ENCODE measurements around the gene HMCN2. TPM values are rescaled to one million over a fixed set of nuclear protein-coding genes. Genes with fewer than 3 reads are reported as not detected.

HMCN2 gene
- total and polyA plus RNA-seq, 2 donors (not counting 1 experiment from before 2014, with no cell fraction given) = 0.01 TPM; not detected in 1

GRCh38 chr9:130246126-130246525 is 19.4 kb upstream of the HMCN2 start:
- ATAC-seq (ENCODE audit: low read depth) (no peak), DNase-seq (no peak)
- Mint-ChIP-seq H3K27ac (no peak overlapping the region), H3K27me3 (peaks cover 22% of the 10 kb centered on the region), H3K4me1 (peaks cover 7% of the 10 kb centered on the region), H3K9me3 (ENCODE audit: insufficient read depth) (no peaks in the 10 kb centered on the region), H3K4me3 (no peak overlapping the region)
- POLR2A ChIA-PET = interaction anchor here (0.5 to 0.6 kb wide), 2 partner anchors 283 to 637 kb away, joined by 3 to 4 read pairs; no protein-coding TSS in a partner anchor
- Histone ChIP-seq H3K36me3 (replicated peaks in 1 of 2; ENCODE audit: control extremely low read depth in 1 of 2, control insufficient read depth in 1 of 2, extremely low read depth in 1 of 2, insufficient read depth in 2 of 2, low read length in 1 of 2) (no peaks in the 10 kb centered on the region), H3K9me3 (ENCODE audit: control extremely low read depth in 1 of 3, control insufficient read depth in 2 of 3, insufficient read depth in 1 of 3, low read length in 2 of 3) (no peaks in the 10 kb centered on the region), H3K4me1 (ENCODE audit: control insufficient read depth in 2 of 2, insufficient read depth in 2 of 2, low read length in 2 of 2) (peaks cover 6 to 9% of the 10 kb centered on the region in 2 donors), H3K4me3 (ENCODE audit: control extremely low read depth in 1 of 5, extremely low read depth in 1 of 5, insufficient read depth in 1 of 5, low read depth in 2 of 5, low read length in 4 of 5) (no peak overlapping the region), H4K20me1 (ENCODE audit: control insufficient read depth, insufficient read depth, low read length, poor library complexity, severe bottlenecking) (no peaks in the 10 kb centered on the region), H2AFZ (ENCODE audit: insufficient read depth, low read depth, low read length, poor library complexity, severe bottlenecking) (no peak overlapping the region), H3K4me2 (replicated peaks; ENCODE audit: low read depth, low read length, poor library complexity, severe bottlenecking) (no peak overlapping the region), H3K9ac (ENCODE audit: low read length) (no peak overlapping the region), H3K27me3 (replicated peaks in 1 of 4; ENCODE audit: control extremely low read depth in 1 of 4, control insufficient read depth in 3 of 4, insufficient read depth in 4 of 4, low read length in 3 of 4) (peaks cover 0 to 5% (median 1%) of the 10 kb centered on the region in 4 experiments), H3K27ac (ENCODE audit: low read length in 2 of 2) (no peak overlapping the region), H3K79me2 (ENCODE audit: control insufficient read depth, insufficient read depth, low read length) (no peaks in the 10 kb centered on the region)
- intact Hi-C loops (cut with micrococcal nuclease) = no loop called here
- WGBS (ENCODE audit: insufficient coverage) = 100% methylated on average over 2 of the region's 3 CpGs
- TF ChIP-seq, protein P1, sequence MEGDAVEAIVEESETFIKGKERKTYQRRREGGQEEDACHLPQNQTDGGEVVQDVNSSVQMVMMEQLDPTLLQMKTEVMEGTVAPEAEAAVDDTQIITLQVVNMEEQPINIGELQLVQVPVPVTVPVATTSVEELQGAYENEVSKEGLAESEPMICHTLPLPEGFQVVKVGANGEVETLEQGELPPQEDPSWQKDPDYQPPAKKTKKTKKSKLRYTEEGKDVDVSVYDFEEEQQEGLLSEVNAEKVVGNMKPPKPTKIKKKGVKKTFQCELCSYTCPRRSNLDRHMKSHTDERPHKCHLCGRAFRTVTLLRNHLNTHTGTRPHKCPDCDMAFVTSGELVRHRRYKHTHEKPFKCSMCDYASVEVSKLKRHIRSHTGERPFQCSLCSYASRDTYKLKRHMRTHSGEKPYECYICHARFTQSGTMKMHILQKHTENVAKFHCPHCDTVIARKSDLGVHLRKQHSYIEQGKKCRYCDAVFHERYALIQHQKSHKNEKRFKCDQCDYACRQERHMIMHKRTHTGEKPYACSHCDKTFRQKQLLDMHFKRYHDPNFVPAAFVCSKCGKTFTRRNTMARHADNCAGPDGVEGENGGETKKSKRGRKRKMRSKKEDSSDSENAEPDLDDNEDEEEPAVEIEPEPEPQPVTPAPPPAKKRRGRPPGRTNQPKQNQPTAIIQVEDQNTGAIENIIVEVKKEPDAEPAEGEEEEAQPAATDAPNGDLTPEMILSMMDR (IDR thresholded peaks at IDR 0.05) = no peak
- no peak for TF ChIP-seq EZH2 (IDR thresholded peaks at IDR 0.05; ENCODE audit: borderline replicate concordance, insufficient read depth, low read depth, low read length, poor library complexity, severe bottlenecking)
- CTCF ChIA-PET = interaction anchor here (0.7 to 2.5 kb wide), 6 partner anchors 10 to 457 kb away, joined by 3 to 13 read pairs (median 4); no protein-coding TSS in a partner anchor

DNA sequence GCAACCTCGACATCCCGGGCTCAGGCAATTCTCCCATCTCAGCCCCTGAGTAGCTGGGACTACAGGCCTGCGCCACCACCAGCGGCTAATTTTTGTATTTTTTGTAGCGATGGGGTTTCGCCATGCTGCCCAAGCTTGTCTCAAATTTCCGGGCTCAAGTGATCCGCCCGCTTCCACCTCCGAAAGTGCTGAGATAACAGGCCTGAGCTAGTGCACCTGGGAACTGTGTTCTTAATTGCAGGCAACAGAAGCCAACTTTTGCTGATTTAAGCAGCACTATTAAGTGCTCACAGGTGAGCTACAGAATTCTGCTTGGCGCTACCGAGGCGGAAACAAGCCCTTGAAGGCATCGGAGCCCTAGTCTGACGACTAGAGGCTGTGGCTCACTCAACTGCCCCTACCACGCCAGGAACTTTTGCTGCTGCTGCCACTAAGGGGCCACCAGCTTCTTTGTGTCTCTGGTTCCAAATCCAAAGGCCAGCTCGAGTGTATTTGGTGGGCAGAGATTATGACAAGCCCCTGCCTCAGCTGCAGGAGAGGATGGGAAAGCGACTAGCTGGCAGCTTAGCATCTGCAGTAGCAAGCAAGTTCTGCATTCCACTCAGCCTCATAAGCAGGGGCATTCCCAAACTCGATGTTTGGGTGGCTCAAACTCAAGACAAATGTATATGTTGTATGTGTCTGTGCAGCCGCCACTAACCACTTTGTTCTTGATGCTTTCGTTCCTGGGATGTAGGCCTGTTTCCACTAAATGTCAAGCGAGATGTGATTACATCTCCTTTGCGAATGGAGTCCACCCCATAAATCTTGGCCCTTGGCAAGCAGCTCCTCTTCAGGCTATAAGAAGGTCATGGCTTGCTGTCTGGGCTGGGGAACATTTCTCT is 10.6 kb upstream of the HMCN2 start:
- Histone ChIP-seq H3K4me3 (ENCODE audit: control extremely low read depth in 1 of 5, extremely low read depth in 1 of 5, insufficient read depth in 1 of 5, low read depth in 2 of 5, low read length in 4 of 5) (no peak overlapping the region), H3K27me3 (replicated peaks in 1 of 4; ENCODE audit: control extremely low read depth in 1 of 4, control insufficient read depth in 3 of 4, insufficient read depth in 4 of 4, low read length in 3 of 4) (peaks cover 0 to 13% (median 5%) of the 10 kb centered on the region in 4 experiments), H3K9me3 (ENCODE audit: control extremely low read depth in 1 of 3, control insufficient read depth in 2 of 3, insufficient read depth in 1 of 3, low read length in 2 of 3) (peaks cover 0 to 8% (median 0%) of the 10 kb centered on the region in 3 donors), H3K36me3 (replicated peaks in 1 of 2; ENCODE audit: control extremely low read depth in 1 of 2, control insufficient read depth in 1 of 2, extremely low read depth in 1 of 2, insufficient read depth in 2 of 2, low read length in 1 of 2) (no peaks in the 10 kb centered on the region), H4K20me1 (ENCODE audit: control insufficient read depth, insufficient read depth, low read length, poor library complexity, severe bottlenecking) (no peaks in the 10 kb centered on the region), H2AFZ (ENCODE audit: insufficient read depth, low read depth, low read length, poor library complexity, severe bottlenecking) (no peak overlapping the region), H3K4me1 (ENCODE audit: control insufficient read depth in 2 of 2, insufficient read depth in 2 of 2, low read length in 2 of 2) (no peaks in the 10 kb centered on the region), H3K4me2 (replicated peaks; ENCODE audit: low read depth, low read length, poor library complexity, severe bottlenecking) (no peak overlapping the region), H3K27ac (ENCODE audit: low read length in 2 of 2) (no peak overlapping the region), H3K79me2 (ENCODE audit: control insufficient read depth, insufficient read depth, low read length) (no peaks in the 10 kb centered on the region), H3K9ac (ENCODE audit: low read length) (no peak overlapping the region)
- Mint-ChIP-seq H3K9me3 (ENCODE audit: insufficient read depth) (no peaks in the 10 kb centered on the region), H3K4me1 (no peaks in the 10 kb centered on the region), H3K27me3 (peaks cover 53% of the 10 kb centered on the region), H3K27ac (no peak overlapping the region), H3K4me3 (no peak overlapping the region)
- POLR2A ChIA-PET = interaction anchor here (0.6 kb wide), 1 partner anchor 247 kb away, joined by 3 read pairs; no protein-coding TSS in a partner anchor
- 92% methylated on average over 20 of the region's 23 CpGs for WGBS (ENCODE audit: insufficient coverage)
- intact Hi-C loops (cut with micrococcal nuclease) = no loop called here
- DNase-seq (no peak), ATAC-seq (ENCODE audit: low read depth) (no peak)
- CTCF ChIA-PET = interaction anchor here (1.6 kb wide), 1 partner anchor 8 kb away, joined by 6 read pairs; no protein-coding TSS in a partner anchor
- TF ChIP-seq, protein P1 (IDR thresholded peaks at IDR 0.05) = no peak
- no peak for TF ChIP-seq EZH2 (IDR thresholded peaks at IDR 0.05; ENCODE audit: borderline replicate concordance, insufficient read depth, low read depth, low read length, poor library complexity, severe bottlenecking)
